GM18520 (cell line): ENCODE measurements around the gene PRMT2.
"Not testable (repeated sequence)": the region's sequence is repeated elsewhere in the genome, so short reads cannot be mapped to it uniquely, and the experiment has no call there.

Experiments
- ATAC-seq: cut with Tn5 transposase; IDR thresholded peaks from one replicate; pipeline ENCODE4 v1.9.1; 2021; ENCODE audit not compliant: unreplicated experiment

Gene PRMT2

DNA sequence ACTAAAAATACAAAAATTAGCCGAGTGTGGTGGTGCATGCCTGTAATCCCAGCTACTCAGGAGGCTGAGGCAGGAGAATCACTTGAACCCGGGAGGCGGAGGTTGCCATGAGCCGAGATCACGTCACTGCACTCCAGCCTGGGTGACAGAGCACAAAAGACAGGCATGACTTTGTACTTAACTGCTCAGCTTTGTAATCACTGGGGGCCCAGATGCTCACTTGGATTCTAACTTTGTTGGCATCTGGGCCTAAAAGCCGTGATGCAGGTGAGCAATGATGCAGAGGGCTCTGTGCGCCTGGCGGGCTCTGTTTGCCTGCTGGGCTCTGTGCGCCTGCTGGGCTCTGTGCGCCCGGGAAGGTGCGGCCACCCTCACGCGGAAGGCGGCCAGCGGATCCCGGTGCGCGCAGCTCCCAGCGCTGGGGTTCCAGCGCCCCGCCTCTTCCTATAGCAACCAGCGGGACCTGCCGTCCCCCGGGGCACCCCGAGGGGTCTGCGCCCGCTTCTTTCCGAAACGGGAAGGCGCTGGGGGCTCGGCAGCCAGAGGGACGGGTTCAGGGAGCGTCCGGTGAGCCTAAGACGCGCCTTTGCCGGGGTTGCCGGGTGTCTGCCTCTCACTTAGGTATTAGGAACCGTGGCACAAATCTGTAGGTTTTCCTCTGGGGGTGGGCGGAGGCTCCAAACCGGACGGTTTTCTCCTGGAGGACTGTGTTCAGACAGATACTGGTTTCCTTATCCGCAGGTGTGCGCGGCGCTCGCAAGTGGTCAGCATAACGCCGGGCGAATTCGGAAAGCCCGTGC is 31.7 kb downstream of the PRMT2 start:
- no peak for ATAC-seq

DNA sequence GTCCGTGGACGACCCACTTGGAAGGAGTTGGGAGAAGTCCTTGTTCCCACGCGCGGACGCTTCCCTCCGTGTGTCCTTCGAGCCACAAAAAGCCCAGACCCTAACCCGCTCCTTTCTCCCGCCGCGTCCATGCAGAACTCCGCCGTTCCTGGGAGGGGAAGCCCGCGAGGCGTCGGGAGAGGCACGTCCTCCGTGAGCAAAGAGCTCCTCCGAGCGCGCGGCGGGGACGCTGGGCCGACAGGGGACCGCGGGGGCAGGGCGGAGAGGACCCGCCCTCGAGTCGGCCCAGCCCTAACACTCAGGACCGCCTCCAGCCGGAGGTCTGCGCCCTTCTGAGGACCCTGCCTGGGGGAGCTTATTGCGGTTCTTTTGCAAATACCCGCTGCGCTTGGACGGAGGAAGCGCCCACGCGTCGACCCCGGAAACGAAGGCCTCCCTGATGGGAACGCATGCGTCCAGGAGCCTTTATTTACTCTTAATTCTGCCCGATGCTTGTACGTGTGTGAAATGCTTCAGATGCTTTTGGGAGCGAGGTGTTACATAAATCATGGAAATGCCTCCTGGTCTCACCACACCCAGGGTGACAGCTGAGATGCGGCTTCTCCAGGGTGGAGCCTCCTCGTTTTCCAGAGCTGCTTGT is 32.4 kb downstream of the PRMT2 start:
- ATAC-seq: no peak

DNA sequence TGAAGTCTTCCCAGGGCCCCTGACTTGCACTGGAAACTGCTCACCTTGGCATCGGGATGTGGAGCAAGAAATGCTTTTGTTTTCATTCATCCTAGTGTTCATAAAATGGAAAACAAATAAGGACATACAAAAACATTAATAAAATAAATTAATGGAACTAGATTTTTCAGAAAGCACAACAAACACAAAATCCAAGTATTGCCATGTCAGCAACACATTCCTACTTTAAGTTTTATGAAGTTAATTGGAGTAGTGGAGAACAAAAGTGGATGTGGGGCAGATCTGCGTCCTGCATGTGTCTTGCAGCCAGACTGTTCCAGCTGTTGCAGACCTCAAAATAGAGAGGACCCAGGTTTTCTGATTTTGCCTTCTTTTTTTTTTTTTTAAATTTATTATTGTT is 32.9 kb downstream of the PRMT2 start:
- ATAC-seq: no peak

DNA sequence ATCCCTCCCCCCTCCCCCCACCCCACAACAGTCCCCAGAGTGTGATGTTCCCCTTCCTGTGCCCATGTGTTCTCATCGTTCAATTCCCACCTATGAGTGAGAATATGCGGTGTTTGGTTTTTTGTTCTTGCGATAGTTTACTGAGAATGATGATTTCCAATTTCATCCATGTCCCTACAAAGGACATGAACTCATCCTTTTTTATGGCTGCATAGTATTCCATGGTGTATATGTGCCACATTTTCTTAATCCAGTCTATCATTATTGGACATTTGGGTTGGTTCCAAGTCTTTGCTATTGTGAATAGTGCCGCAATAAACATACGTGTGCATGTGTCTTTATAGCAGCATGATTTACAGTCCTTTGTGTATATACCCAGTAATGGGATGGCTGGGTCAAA is 33.4 kb downstream of the PRMT2 start:
- ATAC-seq: not testable (repeated sequence)

DNA sequence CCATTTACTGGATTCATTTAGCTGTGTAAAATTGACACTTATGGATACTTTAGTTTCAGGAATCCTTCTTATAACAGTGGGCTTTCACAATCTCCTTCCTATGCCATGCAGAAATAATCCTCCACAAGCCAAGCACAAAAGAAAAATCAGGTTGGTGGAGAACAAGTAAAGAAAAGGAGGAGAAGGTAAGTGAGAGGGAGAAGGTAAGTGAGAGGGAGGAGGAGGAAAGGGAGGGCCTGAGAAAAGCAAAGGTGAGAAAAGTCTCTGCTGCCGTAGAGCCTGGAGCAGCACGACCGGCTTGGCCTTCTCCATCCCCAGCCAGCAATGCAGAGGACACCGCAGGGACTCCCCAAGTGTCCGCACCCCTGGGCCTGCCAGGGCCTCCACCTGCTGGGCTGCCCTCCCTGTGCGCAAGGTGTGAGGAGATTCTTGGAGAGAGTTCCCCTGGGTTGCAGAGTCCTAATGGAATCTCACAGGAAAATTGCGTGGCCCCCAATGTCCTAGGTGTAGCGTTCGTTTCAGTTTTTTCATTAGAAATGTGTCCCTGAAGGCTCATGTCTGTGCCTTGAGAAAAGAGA is 39.0 kb downstream of the PRMT2 start:
- no peak for ATAC-seq

DNA sequence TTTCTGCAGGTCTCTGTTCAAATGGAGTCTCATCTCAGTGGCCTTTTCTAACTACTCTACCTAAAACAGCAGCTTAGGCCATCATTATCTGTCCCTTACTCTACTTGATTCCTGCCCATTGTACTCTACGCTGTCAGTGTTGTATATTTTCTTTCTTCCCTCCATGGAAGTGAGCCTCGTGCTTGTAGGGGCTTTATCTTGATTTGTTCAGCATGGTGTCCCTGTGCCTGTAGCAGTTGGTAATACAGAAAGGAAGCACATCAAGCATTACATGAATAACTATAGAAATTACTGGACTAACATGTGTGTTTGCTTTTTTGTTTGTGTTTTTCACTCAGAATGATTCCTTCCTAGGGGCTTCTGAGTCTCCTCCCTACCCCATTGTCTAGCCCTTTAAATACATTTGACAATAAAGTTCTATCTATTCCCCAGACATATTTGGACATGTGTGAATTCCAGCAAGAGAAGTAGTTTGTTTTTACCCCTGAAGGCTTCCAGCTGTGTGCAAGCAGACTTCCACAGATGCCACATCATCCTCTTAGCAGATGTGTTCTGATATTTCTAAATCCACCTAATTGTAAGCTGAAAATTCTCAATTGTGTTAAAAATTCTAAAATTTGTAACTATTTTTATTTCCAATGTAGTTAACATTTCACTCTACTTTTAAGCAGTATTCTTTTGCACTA is 40.3 kb downstream of the PRMT2 start:
- ATAC-seq: no peak

DNA sequence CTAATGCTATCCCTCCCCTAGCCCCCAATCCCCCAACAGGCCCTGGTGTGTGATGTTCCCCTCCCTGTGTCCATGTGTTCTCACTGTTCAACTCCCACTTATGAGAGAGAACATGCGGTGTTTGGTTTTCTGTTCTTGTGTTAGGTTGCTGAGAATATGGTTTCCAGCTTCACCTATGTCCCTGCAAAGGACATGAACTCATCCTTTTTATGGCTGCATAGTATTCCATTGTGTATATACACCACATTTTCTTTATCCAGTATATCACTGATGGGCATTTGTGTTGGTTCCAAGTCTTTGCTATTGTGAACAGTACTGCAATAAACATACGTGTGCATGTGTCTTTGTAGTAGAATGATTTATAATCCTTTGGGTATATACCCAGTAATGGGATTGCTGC is 41.1 kb downstream of the PRMT2 start:
- ATAC-seq: not testable (repeated sequence)

DNA sequence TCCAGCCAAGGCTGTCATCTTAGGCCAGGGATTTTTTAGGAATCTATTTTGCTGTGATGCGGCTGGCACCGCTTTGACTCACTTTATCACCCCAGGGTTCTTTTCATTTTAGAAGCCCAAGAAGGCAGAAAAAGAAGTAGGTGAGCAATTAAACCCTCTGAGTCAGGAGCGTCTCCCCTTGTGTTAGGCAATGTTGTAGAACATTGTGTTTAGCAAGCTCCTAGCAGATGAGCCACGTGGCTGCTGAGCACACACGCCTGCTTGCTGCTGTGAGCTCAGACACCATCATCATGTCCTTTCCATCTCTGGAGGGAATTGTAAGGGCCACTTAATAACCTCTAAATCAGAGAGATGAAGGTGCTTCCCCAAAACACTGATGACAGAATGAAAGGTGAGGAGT is 46.1 kb downstream of the PRMT2 start:
- ATAC-seq: not testable (repeated sequence)

DNA sequence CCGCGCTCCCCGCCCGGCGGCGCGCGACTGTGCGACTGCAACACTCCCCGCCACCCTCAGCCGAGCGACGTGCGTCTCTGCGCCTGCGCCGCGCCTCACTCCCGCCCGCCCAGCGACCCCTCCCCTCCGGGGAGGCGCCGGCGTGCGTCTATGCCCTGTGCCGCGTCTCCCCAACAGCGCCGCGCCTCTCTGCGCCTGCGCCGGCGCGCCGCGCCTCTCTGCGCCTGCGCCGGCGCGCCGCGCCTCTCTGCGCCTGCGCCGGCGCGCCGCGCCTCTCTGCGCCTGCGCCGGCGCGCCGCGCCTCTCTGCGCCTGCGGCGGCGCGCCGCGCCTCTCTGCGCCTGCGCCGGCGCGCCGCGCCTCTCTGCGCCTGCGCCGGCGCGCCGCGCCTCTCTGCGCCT is 63.2 kb downstream of the PRMT2 start:
- not testable (repeated sequence) for ATAC-seq

DNA sequence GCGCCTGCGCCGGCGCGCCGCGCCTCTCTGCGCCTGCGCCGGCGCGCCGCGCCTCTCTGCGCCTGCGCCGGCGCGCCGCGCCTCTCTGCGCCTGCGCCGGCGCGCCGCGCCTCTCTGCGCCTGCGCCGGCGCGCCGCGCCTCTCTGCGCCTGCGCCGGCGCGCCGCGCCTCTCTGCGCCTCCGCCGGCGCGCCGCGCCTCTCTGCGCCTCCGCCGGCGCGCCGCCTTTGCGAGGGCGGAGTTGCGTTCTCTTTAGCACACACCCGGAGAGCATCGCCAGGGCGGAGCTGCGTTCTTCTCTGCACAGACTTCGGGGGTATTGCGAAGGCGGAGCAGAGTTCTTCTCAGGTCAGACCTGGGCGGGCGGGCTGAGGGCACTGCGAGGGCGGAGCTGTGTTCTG is 63.6 kb downstream of the PRMT2 start:
- not testable (repeated sequence) for ATAC-seq
